PC-9 (cell line): ENCODE data around the gene CYSRT1.

Experiments
- CTCF ChIP-seq: fragments of 200-600 bp; sonication (generic); conservative IDR thresholded peaks from 2 replicates; pipeline ENCODE4 v1.6.1; 2017; ENCODE audit warnings: mixed run types, antibody characterized with exemption, mild to moderate bottlenecking, moderate library complexity
- EZH2 ChIP-seq: fragments of 200-600 bp; sonication (generic); IDR thresholded peaks from 2 replicates; pipeline ENCODE4 v1.8.0; 2017; ENCODE audit warnings: antibody characterized with exemption, low read depth

- TF ChIP-seq EZH2: no peak
- TF ChIP-seq CTCF: peak; percentile 97
Measured at GRCh38 chr9:137236238-137236935, 11.4 kb downstream of the CYSRT1 start.
